Posterior cingulate gyrus (tissue), 11 donors: Measurements from ENCODE around the gene ARPC1A.
"Not testable (repeated sequence)": the region's sequence is repeated elsewhere in the genome, so short reads cannot be mapped to it uniquely, and the experiment has no call there.

ENCODE experiments used
- DNase-seq, 10 donors: peaks; one replicate each; pipeline versions ENCODE4 v3.0.0 to v3.0.0-alpha.2; 2020 to 2021; ENCODE audit warnings: mixed read lengths in 3 of 10
- intact Hi-C: fragments of 100-400 bp; cut with DNase I; formaldehyde crosslinking; loops from one replicate; pipeline ENCODE4 v1.15.1; 2023

Gene ARPC1A

DNA sequence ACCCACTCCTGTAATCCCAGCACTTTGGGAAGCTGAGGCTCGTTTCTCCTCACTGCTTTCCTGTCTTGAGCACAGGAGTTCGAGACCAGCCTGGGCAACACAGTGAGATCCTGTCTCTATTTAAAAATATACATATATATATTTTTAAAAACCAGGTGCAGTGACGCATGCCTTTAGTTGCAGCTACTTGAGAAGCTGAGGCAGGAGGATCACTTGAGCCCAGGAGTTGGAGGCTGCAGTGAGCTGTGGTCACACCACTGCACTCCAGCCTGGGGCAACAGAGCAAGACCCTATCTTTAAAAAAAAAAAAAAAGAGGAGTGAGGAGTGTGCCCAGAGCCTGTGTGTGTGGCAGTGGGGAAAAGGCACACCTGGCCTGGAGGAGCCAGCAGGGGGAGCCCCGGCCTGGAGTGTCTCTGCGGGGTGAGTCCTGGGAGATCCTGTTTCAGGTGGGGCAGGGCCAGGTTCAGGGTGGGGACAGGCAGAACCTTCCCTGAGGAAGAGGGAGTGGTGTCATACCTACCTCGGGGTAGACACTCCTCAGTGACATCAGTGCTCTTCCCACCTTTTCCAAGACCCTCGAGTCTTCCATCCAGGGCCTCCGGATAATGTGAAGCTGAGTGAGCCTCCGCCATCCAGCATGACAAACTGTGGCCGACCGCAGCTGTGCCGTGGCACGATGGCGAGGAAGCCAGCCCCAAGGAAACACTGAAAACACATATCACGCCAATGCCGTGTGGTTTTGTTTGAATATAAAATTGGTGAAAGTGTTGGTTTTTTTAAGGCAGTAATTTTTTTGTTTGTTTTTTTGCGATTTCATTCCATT lies 39.8 kb downstream of the ARPC1A start:
- DNase-seq, result peak in 5 of 10 donors; percentile 6 to 86 (median 35)
- intact Hi-C loops, result no loop called here

DNA sequence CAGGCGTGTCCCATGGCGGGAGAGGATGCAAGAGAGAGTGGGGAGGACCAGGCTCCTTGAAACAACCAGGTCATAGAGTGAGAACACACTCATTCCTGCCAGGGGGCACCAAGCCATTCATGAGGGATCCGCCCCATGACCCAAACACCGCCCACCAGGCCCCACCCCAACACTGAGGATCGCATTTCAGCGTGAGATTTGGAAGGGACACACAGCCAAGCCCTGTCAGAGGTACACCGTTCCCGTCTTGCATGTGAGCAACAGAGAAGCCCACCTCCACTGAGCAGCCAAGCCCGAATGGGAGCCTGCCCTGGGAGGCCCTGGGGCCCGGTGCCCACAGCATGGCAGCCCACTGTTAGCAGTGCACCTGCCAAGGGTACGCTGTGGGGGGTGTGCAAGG lies 40.9 kb downstream of the ARPC1A start:
- intact Hi-C loops, result no loop called here
- DNase-seq, result peak in 3 of 10 donors; percentile 4 to 63 (median 38)

DNA sequence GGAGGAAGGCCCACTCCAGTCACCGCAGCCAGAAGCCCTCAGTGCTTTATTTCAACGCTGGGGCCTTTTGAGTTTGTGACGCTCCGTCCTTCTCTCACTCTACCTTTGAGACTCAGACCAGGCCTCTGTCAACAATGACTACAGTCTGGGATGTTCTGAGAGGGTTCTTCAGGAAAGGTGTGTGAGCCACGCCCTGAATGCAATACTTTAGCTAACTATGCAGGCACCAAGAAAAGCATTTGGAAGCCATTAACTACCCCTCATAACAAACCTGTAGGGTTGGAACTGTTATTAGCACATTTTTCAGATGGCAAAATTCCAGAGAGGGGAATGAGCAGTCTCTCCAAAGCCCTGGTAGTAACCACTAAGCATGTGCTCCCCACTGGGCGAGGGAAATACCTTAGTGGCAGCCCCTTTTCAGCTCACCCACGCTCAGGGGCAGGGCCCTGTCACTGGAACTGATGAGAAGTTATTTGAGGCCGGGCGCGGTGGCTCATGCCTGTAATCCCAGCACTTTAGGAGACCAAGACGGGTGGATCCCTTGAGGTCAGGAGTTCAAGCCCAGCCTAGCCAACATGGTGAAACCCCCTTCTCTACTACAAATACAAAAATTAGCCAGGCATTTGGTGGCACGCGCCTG lies 43.2 kb downstream of the ARPC1A start:
- intact Hi-C loops, result no loop called here
- peak in 2 of 10 donors; percentile 52 to 64 for DNase-seq

DNA sequence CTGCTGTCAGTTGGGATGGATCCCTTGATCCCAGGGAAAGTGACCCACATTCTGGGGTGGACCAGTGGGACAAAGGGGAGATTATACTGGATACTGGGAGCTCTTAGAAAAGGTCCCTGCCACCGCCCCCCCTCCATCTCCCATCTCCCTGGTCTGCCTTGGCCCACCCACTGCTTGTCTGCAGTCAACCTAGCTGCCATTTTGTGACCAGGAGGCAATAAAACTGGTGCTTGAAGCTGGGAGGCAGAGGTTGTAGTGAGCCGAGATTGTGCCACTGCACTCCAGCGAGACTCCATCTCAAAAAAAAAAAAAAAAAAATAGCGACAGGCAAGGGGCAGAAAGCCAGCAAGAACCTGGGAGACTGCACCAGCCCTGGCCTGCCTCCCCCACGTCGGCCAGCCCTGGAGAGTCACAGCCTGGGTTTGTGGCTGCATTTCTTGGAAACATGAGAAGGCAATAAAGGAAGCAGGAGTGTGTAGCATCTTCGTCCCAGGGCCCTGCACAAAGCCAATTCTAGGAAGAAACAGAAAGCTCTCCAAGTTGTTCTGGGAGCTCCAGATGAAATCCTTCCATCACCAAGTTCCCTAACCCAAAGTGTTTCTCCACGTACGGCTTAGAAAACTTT lies 44.2 kb downstream of the ARPC1A start:
- DNase-seq, result peak in 2 of 10 donors; percentile 24 to 31
- intact Hi-C loops, result no loop called here

DNA sequence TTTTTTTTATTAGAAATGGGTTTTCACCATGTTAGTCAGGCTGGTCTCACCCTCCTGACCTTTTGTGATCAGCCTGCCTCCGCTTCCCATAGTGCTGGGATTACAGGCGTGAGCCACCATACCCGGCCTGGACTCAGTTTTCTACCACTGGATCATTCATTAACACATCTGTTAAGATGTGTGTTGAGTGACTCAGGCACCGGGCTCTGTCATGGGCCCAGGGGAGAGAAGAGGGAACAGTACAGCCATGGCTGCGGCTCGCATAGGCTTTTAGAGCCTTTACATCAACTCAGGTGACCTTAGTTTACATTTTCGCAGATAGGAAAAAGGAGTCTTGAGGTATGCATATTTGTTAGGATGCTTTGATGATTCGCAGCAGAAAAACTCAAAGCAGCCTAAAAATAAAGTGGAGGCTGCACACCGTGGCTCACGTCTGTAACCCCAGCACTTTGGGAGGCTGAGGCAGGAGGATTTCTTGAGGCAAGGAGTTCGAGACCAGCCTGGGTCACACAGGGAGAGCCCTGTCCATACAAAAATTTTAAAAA lies 45.8 kb downstream of the ARPC1A start:
- intact Hi-C loops, result no loop called here
- no peak for DNase-seq

DNA sequence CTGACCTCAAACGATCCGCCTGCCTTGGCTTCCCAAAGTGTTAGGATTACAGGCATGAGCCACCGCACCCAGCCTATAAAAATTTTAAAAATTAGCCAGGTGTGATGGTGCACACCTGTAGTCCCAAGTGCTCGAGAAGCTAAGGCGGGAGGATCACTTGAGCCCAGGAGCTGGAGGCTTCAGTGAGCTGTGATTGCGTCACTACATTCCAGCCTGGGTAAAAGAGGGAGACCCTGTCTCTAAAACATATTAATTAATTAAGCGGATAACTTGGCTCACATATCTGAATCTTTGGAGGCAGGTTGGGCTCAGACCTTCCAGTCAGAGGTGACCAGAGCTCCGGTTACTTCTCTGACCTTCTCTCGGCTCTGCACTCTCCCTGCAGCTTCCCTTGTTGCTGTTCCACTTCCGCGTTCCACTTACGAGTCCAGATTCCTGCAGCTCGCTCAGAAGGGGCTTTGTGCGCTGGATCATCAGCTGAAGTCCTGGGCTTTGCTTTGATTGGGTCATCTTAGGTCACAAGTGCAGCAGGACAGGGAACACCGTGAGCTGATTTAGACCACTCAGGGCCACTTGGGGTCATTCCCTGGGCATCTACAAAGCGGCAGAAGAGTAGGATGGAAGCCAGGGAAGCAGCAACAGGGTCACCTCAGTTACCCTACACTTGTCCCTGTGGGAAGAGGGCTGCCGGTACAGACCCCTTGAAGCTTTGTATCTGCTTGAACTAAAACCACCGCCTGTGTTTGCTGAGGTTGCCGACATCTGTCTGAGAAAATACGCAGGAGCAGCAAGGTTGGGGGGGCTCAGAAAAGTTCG lies 46.8 kb downstream of the ARPC1A start:
- intact Hi-C loops, result no loop called here
- DNase-seq, result peak in 1 of 10 donors; percentile 41

DNA sequence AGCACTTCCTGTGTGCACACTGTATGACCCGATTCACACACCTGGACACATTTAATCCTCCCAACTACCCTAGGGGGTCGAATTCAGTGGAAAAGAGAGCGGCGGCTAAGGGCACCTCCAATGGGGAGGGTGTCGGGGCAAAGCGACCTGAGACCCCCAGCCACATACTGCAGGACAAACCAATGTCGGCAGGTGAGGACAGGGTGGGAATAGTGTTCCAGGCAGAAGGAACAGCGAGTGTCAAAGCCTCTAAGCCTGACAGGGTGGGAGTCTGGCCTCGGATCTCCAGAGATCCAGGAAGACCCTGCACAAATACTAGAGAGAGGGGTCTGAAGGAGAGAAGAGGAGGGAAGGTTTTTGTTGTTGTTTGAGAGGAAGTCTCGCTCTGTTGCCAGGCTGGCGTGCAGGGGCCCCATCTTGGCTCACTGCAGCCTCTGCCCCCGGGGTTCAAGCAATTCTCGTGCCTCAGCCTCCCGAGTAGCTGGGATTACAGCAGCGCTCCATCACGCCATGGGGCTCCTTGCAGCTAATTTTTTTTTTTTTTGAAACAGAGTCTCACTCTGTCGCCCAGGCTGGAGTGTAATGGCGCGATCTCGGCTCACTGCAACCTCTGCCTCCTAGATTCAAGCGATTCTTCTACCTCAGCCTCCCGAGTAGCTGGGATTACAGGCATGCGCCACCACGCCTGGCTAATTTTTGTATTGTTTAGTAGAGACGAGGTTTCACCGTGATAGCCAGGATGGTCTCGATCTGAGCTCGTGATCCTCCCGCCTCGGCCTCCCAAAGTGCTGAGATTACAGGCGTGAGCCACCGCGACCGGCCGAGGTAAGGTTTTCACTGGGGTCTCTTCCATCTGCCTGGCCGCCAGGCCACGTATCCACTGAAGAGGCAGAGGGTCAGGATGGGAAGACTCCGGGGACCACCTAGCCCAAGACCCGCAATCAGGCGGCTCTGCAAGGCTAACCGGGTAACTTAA lies 47.7 kb downstream of the ARPC1A start:
- intact Hi-C loops, result no loop called here
- peak in 2 of 10 donors; percentile 50 to 67 for DNase-seq

DNA sequence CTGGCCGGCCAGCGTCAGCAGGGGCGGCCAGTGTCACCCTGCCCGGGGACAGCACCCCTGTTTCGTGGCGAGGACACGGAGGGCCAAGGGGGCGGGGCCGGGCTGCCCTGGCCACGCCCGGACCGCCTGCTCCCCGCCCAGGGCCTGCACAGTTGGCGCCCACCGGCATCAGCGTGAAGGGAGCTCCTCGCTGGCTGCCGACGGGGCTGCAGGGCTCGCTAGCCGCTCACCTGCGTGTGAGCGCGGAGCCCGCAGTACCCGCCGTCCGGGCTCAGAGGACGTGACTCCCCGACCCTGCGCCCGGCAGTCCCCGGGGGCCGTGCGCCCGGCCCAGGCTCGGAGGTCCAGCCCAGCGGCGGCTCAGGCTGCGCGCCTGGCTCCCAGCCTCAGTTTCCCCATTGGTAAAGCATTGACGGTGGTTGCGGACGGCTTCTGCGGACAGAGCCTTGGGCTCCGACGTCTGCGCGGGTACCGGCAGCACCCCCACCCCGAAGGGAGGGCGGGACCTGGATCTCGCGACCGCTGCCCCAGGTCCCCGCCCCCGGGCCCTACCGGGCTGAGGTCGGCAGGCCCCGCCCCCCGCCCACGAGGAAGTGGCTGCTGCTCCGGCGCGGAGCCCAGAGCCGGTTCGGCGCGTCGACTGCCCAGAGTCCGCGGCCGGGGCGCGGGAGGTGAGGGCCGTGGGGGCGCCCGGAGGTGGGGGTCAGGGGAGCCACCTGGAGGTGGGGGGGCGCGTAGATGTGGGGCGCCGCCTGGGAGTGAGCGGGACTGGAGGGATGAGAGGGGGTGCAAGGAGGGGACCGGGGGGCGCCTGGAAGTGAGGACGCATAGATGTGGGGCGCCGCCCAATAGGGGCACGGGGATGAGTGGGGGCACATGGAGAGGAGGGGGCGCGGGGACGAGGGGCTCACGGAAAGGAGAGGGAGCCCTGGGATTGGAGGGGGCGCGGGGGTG lies 48.7 kb downstream of the ARPC1A start, which contains the start of gene ARPC1B:
Gene ARPC1B (plus strand): TSS at position 620 of the 954 bp plus-strand sequence. CDS start 10,985 bp downstream, outside the sequence.
- peak in 2 of 10 donors; percentile 23 to 71 for DNase-seq
- intact Hi-C loops, result no loop called here

DNA sequence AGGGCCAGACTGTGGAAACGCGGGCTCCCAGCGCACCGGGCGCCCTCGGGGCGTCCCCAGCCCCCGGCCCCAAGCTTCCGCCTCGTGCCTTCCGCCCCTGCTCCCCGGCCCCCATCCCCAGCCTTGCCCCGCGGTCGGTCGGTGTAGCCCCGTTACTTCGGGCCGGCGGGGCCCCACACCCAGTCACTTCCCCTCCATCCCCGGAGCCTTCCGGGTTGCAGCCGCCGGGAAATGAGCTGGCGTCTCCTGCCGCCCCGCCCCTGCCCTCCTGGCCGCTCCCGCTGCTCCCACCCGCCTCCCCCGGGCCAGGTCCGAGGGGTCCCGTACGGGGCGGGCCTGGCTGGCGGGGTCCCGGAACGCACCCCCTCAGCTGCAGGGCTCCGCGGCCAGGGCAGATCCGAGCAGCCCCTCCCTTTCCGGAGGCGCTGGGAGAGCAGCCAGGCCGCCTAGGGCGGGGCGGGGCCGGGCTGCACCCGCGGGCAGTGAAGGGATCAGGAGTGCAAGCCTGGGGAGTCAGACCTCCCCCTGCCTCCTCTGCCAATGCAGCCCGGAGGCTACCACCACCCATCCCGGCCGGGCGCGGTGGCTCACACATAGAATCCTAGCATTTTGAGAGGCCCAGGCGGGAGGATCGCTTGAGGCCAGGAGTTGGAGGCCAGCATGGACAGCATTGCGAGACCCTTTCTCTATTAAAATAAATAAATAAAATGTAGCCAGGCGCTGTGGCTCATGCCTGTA lies 49.5 kb downstream of the ARPC1A start:
- DNase-seq, result peak in 9 of 10 donors; percentile 24 to 94 (median 54)
- intact Hi-C loops, result no loop called here

DNA sequence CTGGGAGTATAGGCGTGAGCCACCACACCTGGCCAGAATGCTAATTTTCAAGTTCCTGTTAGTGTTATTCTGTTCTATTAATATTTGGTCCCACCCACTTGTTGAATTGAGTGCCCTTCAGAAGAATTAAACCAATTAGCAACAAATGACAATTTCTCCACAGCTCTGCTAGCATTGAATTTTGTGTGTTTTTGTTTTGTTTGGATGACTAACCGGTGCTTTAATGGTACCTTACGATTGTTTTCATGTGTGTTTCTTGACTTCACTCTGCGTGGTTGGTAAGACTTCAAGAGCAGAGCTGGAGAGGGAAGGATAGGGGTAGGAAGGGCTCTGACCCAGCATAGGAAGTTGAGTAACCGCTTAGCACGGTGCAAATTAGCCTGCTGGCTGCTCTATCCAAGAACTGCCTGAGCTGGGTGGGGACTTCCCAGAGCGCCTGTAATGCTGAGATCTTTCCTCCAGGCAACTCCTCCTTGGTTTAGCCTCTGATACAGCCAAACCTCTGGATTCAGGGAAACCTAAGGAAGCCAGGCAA lies 53.4 kb downstream of the ARPC1A start:
- DNase-seq, result no peak
- intact Hi-C loops, result no loop called here

DNA sequence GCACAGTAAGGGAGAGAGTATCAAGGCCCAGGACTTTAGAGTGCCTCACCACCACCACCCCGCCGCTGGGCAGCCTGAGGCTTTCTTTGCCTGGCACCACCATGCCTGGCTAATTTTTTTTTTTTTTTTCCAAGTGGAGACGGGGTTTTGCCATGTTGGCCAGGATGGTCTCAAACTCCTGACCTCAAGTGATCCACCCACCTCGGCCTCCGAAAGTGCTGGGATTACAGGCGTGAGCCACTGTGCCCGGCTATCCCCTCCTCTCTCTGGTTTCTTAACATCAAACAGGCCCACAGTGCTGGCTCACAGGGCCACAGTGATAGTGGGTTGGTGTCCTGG lies 54.0 kb downstream of the ARPC1A start:
- intact Hi-C loops, DNase-seq: not testable (repeated sequence)

DNA sequence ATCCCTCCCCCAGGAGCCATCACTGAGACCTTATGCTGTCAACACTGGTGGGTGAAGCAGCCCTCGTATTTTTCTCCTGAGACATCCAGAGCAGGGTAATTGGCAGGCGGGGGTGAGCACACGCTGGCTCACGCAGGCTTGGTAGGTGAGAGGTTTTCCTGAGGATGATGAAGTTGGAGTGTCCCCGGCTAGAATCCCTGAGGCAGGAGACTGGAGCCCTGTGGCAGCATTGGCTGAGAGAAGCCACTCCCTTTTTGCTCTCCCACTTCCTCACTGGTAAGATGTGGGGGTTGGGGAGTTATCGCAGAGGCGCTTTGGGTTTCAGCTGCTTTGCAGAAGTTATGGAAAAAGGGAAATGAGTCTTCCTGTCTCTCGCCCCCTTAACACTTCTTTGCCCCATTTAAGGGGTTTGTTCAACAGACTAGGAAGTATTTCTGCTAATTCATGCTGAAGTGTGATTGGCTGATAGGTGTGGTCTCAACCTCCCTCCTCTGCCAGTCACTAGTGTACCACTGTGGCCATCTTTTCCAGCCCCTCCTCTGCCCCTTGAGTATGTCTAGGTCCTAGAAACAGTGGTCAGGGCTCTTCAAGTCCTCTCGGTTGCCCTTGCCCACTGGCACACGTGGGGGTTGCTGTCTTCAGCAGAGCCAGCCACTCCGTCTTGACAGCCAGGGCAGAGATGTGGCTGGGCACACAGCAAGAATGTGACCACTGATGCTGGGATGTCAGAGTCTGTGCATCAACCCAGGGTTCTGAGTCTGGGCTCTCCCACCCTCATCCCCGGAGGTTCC lies 54.5 kb downstream of the ARPC1A start:
- DNase-seq, result peak in 5 of 10 donors; percentile 22 to 91 (median 47)
- intact Hi-C loops, result no loop called here

DNA sequence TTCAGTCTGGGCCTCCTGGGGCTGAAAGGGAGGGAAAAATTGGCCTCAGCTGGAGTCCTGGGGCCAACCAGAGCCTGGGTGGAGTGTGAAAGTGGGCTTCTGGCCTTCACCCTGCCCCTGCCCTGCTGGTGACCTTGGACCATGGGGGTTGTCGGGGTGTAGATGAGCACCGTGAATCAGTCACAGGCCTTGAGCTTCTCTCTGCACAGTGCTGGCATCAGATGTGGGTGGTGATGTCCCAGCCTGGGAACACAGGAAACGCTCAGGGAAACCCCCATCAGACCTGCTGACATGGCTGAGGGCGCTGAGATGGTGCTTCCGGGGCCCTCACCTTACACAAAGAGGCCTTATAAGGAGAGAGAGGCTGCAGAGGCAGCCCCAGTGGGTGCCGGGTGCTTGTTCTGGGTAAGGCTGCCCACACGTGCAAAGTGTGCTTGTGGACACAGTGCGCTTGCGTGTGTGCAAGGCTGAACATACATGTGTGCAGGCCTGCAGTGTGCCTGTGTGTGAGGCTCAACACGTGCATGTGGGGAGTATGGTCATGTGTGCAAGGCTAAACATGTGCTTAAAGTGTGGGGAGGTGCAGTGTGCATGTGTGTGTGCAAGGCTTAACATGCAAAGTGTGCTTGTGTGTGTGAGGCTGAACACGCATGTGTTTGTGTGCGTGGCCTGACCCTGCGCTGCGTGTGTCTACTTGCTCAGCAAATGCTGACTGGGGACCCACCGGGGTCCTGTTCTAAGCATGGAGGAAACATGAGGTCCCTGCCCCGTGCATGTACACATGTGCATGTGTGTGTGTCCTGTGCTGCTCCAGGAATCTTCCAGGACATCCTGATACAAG lies 55.3 kb downstream of the ARPC1A start:
- DNase-seq, result no peak
- intact Hi-C loops, result no loop called here

DNA sequence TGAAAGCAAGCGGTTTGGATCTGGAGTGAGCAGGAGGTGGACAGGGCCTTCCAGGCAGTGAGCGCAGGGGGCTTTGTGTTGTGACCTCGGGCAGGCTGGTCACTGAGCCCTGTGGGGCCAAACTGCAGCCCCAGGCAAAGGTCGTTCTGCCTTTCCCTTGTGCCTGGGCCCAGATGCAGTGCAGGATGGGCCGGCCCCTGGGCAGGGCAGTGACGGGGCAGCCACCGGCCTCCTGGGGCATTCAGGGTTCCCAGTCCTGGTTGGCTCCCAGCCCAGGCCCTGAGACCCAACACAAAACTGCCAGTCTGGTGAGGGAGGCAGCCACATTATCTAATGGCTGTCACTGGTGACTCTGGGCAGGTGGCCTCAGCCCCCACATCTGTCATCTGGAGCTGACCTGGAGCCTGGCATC lies 56.0 kb downstream of the ARPC1A start:
- intact Hi-C loops, result no loop called here
- DNase-seq, result no peak

DNA sequence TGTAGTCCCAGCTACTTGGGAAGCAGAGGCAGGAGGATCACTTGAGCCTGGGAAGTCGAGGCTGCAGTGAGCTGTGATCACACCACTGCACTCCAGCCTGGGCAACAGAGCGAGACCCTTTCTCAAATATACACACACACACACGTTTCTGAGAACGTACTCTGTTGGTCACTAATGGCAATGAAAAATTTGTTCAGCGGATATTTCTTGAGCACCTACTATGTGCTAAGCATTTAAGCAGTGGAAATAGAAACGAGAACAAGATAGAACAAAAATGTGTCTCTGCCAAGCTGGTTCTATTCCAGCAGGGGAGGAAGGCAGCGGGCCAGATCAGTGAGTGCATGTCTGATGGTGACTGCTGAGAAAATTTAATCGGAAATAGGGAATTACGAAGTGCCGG lies 57.5 kb downstream of the ARPC1A start:
- intact Hi-C loops, result no loop called here
- no peak for DNase-seq
